Dermis blood vessel endothelial cell (primary cell): Measurements from ENCODE around the gene MDFIC. TPM values are rescaled to one million over a fixed set of nuclear protein-coding genes. Genes with fewer than 3 reads are reported as not detected.
A peak's percentile ranks its signal among the peaks of the same experiment; 100 is the strongest.

Source experiments
- DNase-seq: peaks from one replicate; pipeline ENCODE4 v3.0.0; 2010
- total RNA-seq: library from RNA; depleted of rRNA; stranded (reverse); fragments of >200 nt; gene quantifications from 2 replicates; pipeline ENCODE4 v1.2.3, GENCODE V29; 2014

MDFIC gene
- total RNA-seq, 1 donor from 2014 or later: 69.1 TPM

GRCh38 chr7:115043605-115044004 lies 121.7 kb downstream of the MDFIC start:
- no peak for DNase-seq

GRCh38 chr7:115044224-115044623 lies 122.3 kb downstream of the MDFIC start:
- no peak for DNase-seq

GRCh38 chr7:115047958-115048720 lies 126.2 kb downstream of the MDFIC start:
- DNase-seq: peak; percentile 76

- DNase-seq: no peak
Observed at GRCh38 chr7:115052706-115053105, 130.8 kb downstream of the MDFIC start.

- DNase-seq: no peak
Observed at GRCh38 chr7:115054478-115055065, 132.7 kb downstream of the MDFIC start.

GRCh38 chr7:115056019-115056418 lies 134.1 kb downstream of the MDFIC start:
- no peak for DNase-seq

GRCh38 chr7:115058726-115059125 lies 136.8 kb downstream of the MDFIC start:
- DNase-seq: no peak

- no peak for DNase-seq
Observed at GRCh38 chr7:115059321-115059720, 137.4 kb downstream of the MDFIC start.

- no peak for DNase-seq
Observed at GRCh38 chr7:115060095-115060870, 138.4 kb downstream of the MDFIC start.

GRCh38 chr7:115066050-115066449 lies 144.2 kb downstream of the MDFIC start:
- DNase-seq: no peak

GRCh38 chr7:115066634-115067033 lies 144.7 kb downstream of the MDFIC start:
- DNase-seq: no peak

- DNase-seq: no peak
Observed at GRCh38 chr7:115068220-115068619, 146.3 kb downstream of the MDFIC start.
